NCI-H1417 treated with DMSO at 0.1 percent for 48 hours (cell line): ENCODE measurements around the gene PCDHA1.
A peak's percentile ranks its signal among the peaks of the same experiment; 100 is the strongest.

ENCODE experiments used
- DNase-seq: peaks from one replicate; lab custom pipeline; 2025; lab: John Stamatoyannopoulos, UW

The PCDHA1 gene

GRCh38 chr5:140923601-140924000 is 137.7 kb downstream of the PCDHA1 start:
- no peak for DNase-seq

- no peak for DNase-seq
Observed at GRCh38 chr5:140925806-140926442, 140.0 kb downstream of the PCDHA1 start, which contains the start of gene PCDHAC1. Gene PCDHAC1 (plus strand): TSS chr5:140926299. CDS start chr5:140926893, 594 bp downstream.

GRCh38 chr5:140926443-140927227 is 140.7 kb downstream of the PCDHA1 start:
- no peak for DNase-seq

GRCh38 chr5:140927228-140927573 is 141.3 kb downstream of the PCDHA1 start:
- DNase-seq, result no peak

- DNase-seq, result no peak
Observed at GRCh38 chr5:140934964-140935606, 149.1 kb downstream of the PCDHA1 start.

GRCh38 chr5:140946578-140946977 is 160.6 kb downstream of the PCDHA1 start:
- no peak for DNase-seq

GRCh38 chr5:140951636-140952035 is 165.7 kb downstream of the PCDHA1 start:
- no peak for DNase-seq

DNA sequence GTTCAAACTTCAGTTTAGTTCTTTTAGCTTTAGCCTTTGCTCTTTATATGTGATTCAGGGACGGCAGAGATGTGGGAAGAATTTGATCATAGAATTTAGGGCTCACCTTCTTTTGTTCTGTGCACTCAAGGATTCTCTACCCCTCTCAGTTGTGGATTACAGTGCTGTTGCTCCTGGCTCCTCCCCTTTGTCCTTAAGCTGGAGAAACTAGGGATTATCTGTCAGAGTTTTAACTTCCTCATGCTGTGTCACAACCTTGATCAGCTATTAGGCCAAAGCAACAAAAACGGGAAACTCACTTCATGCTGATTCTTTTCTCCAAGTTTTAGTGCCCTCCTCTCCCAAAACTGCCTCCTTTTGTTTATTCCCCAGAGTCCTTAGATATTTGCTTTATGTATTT is 167.3 kb downstream of the PCDHA1 start:
- no peak for DNase-seq

DNA sequence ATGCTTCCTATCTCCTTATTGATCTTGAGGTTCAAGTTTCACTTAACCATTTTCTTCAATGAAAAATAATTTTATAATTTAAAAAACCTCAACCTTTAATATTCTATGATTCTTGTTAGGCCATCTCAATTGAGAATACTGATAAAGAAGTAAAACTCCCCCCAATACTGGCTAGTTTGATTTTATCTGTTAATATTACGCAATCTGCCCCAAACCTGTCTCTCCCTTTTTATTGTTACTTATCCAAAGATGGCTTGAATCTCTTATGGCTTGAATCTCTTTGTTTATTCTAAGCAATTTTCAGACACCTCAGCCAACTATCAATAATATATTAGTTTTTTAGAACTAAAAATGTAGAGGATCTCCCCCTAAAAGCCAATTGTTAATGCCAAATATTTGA is 176.2 kb downstream of the PCDHA1 start:
- DNase-seq, result no peak

- DNase-seq, result no peak
Observed at GRCh38 chr5:140964356-140964755, 178.4 kb downstream of the PCDHA1 start.

DNA sequence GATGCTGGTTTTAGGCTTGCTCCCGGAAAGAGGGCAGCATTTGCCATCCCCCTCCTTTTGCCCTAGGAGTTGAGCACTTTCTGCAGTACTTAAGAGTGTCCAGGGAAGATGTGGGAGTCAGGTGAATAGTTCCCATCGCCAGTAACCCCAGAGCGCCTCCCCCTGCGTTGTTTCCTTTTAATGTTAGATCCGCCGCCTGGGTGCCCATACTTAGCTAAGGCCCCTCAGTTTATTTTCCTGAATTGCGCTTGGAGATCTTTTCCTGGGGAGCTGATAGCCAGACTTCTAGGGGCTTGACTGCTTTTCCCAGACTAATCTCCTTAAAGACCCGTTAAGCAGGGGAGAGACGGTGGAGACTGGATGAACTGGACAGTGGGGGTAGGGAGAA is 180.0 kb downstream of the PCDHA1 start:
- DNase-seq, result no peak

DNA sequence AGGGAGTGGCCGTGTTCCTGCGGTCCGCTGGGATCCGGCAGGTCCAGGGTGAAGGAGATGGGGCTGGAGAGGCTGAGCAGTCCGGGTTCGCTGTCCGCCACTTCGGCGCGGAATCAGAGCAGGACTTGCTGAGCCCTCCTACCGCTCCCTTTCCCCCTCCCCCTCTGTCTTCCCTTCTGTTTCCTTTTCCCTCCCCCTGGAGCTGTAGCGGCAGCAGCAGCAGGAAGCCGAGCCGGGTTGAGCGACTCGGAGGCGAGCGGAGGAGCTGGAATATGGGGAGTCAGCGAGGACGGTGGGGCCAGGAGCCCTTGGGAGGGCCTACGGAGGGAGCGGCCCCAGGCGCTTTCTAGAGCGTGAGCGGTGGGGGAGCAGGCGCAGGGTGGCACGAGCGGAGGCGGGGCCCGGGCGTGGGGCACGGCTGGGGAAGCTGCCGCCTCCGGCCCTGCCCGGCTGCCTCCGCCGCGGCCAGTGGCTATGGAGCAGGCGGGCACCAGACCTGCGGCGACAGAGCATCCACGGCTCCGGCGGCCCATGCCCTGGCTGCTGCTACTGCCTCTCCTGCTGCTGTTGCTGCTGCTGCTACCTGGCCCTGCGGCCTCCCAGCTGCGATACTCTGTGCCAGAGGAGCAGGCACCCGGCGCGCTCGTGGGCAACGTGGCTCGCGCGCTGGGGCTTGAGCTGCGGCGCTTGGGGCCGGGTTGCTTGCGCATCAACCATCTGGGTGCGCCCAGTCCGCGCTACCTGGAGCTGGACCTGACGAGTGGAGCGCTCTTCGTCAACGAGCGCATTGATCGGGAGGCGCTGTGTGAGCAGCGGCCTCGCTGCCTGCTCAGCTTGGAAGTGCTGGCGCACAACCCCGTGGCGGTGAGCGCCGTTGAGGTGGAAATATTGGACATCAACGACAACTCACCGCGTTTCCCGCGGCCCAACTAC is 180.6 kb downstream of the PCDHA1 start, which contains the start of gene PCDHAC2:
PCDHAC2 (plus strand) TSS at position 184 of the 933 bp plus-strand sequence; CDS start at position 475, 291 bp downstream.
- DNase-seq, result peak; percentile 20

GRCh38 chr5:140967226-140967893 is 181.4 kb downstream of the PCDHA1 start:
- DNase-seq, result no peak

- no peak for DNase-seq
Observed at GRCh38 chr5:140969880-140970279, 183.9 kb downstream of the PCDHA1 start.

- DNase-seq, result no peak
Observed at GRCh38 chr5:140973550-140973949, 187.6 kb downstream of the PCDHA1 start.

DNA sequence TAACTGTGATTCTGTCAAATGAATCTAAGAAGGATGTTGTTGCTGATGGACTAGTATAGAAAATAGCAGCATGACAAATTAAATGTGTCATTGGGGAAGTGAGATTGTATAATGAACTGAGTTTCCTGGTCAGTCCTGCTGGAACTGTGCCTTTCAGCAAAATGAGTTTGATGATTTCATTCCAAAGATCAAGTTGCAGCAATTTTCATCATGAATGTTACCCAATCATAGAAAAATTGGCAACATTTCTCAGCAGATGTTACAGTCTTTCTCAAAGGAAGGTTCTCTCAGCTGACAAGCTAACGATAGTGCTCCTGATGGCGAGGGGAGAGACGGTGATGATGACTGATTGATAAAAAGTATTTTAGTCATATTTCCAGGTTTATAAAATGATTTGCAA is 191.1 kb downstream of the PCDHA1 start:
- no peak for DNase-seq

GRCh38 chr5:140978260-140978659 is 192.3 kb downstream of the PCDHA1 start:
- no peak for DNase-seq

- no peak for DNase-seq
Observed at GRCh38 chr5:140978983-140979382, 193.0 kb downstream of the PCDHA1 start.

GRCh38 chr5:140982083-140982716 is 196.3 kb downstream of the PCDHA1 start:
- DNase-seq, result no peak

- DNase-seq, result no peak
Observed at GRCh38 chr5:140986117-140986521, 200.2 kb downstream of the PCDHA1 start.

GRCh38 chr5:140988100-140988499 is 202.2 kb downstream of the PCDHA1 start:
- no peak for DNase-seq
